ENCODE measurements around the gene CYLD. TPM values are rescaled to one million over a fixed set of nuclear protein-coding genes. Genes with fewer than 3 reads are reported as not detected.
A peak's percentile ranks its signal among the peaks of the same experiment; 100 is the strongest.

CYLD gene
- total and polyA plus RNA-seq, 12 donors, result 10.3 to 61.7 (median 37.1) TPM

DNA sequence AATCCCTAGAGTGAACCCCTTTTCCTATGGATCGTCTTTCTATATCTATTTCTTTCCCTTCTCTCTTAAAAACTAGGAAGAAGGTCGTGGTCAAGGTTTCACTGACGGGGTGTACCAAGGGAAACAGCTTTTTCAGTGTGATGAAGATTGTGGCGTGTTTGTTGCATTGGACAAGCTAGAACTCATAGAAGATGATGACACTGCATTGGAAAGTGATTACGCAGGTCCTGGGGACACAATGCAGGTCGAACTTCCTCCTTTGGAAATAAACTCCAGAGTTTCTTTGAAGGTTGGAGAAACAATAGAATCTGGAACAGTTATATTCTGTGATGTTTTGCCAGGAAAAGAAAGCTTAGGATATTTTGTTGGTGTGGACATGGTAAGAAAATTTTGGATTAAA lies 9.6 kb downstream of the CYLD start:
- peaks cover 0 to 82% (median 8%) of the 10 kb centered on the region in 9 donors for H3K36me3 ChIP-seq

GRCh38 chr16:50752471-50753235 lies 10.8 kb downstream of the CYLD start:
- ATAC-seq (no peak), DNase-seq (no peak)
- Histone ChIP-seq H3K4me3 (no peak overlapping the region), H3K4me1 (peaks cover 0 to 48% (median 31%) of the 10 kb centered on the region in 9 donors), H3K9me3 (no peaks in the 10 kb centered on the region), H3K36me3 (peaks cover 0 to 91% (median 8%) of the 10 kb centered on the region in 9 donors), H3K27ac (no peak overlapping the region), H3K27me3 (no peaks in the 10 kb centered on the region)
- intact Hi-C loops (cut with DNase I), result no loop called here
- 84 to 89% methylated on average over 4 of the region's 4 CpGs for WGBS, 2 donors
- TF ChIP-seq CTCF (IDR thresholded peaks at IDR 0.05), result no peak

More for the DNA sequence above, 9.6 kb downstream of the CYLD start:
- H3K27me3 ChIP-seq, result no peaks in the 10 kb centered on the region
- intact Hi-C loops (cut with DNase I), result no loop called here
- peak overlapping the region in 1 of 10 donors; percentile 10 for H3K27ac ChIP-seq
- peaks cover 0 to 49% (median 31%) of the 10 kb centered on the region in 9 donors for H3K4me1 ChIP-seq
- 62 to 71% methylated on average over 6 of the region's 6 CpGs for WGBS, 2 donors
- no peak overlapping the region for H3K4me3 ChIP-seq
- peak in 4 of 8 donors; percentile 52 to 91 (median 66) for ATAC-seq
- no peaks in the 10 kb centered on the region for H3K9me3 ChIP-seq
- TF ChIP-seq CTCF (IDR thresholded peaks at IDR 0.05), result no peak
- no peak for DNase-seq

DNA sequence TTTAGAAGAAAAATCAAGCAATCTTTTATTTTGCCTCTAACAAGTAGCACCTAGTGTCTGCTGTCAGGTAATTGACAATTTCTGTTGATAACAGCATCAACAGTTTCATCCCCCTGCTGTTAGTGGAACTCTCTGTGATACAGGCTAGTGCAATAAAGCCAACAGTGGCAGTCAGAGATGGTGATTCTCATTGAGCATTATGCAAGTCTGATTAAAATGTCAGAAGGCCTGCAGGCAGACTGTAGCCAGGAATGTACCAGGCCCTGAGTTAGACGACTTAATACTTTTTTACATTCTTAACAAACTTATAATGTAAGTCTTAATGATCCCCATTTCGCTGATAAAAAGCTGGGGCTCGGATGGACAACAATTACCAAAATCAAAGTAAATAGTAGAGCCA lies 14.6 kb downstream of the CYLD start:
- no peak overlapping the region for H3K27ac ChIP-seq
- no peak for DNase-seq
- no peaks in the 10 kb centered on the region for H3K9me3 ChIP-seq
- peaks cover 0 to 99% (median 8%) of the 10 kb centered on the region in 9 donors for H3K36me3 ChIP-seq
- no peaks in the 10 kb centered on the region for H3K27me3 ChIP-seq
- H3K4me3 ChIP-seq, result no peak overlapping the region
- TF ChIP-seq CTCF (IDR thresholded peaks at IDR 0.05), result no peak
- H3K4me1 ChIP-seq, result peaks cover 0 to 34% (median 11%) of the 10 kb centered on the region in 9 donors
- peak in 2 of 8 donors; percentile 55 to 65 for ATAC-seq
- intact Hi-C loops (cut with DNase I), result no loop called here
- WGBS, 2 donors, result 73 to 75% methylated on average over 3 of the region's 3 CpGs

DNA sequence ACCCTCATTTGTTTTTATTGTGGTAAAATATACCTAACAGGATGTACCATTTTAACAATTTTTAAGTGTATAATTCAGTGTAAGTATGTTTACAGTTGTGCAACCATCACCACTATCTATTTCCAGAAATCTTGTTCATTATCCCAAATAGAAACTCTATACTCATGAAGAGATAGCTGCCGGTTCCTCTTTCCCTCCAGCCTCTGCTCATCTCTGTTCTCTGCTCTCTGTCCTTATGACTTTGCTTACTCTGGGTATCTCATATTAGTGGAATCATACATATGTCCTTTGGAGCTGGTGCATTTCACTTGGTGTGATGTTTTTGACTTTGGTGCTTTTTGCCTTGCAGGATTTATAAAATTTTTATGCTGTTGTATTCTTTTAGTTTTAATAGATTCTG lies 19.4 kb downstream of the CYLD start:
- Histone ChIP-seq H3K36me3 (peaks cover 0 to 91% (median 5%) of the 10 kb centered on the region in 9 donors), H3K27me3 (no peaks in the 10 kb centered on the region), H3K27ac (no peak overlapping the region), H3K4me3 (no peak overlapping the region), H3K9me3 (peaks cover 0 to 9% (median 3%) of the 10 kb centered on the region in 11 donors), H3K4me1 (peaks cover 0 to 55% (median 16%) of the 10 kb centered on the region in 9 donors)
- ATAC-seq (no peak), DNase-seq (no peak)
- intact Hi-C loops (cut with DNase I), result no loop called here
- no peak for TF ChIP-seq CTCF (IDR thresholded peaks at IDR 0.05)
- 73 to 75% methylated on average over 1 of the region's 1 CpG for WGBS, 2 donors
